GM10847 (cell line): ENCODE results near the gene ALKBH3.

ENCODE experiments used
- POLR2A ChIP-seq: IDR thresholded peaks from 2 replicates; pipeline ENCODE4 v1.6.1; 2011; ENCODE audit not compliant: insufficient read length; ENCODE audit errors: extremely low read depth

ALKBH3 gene

DNA sequence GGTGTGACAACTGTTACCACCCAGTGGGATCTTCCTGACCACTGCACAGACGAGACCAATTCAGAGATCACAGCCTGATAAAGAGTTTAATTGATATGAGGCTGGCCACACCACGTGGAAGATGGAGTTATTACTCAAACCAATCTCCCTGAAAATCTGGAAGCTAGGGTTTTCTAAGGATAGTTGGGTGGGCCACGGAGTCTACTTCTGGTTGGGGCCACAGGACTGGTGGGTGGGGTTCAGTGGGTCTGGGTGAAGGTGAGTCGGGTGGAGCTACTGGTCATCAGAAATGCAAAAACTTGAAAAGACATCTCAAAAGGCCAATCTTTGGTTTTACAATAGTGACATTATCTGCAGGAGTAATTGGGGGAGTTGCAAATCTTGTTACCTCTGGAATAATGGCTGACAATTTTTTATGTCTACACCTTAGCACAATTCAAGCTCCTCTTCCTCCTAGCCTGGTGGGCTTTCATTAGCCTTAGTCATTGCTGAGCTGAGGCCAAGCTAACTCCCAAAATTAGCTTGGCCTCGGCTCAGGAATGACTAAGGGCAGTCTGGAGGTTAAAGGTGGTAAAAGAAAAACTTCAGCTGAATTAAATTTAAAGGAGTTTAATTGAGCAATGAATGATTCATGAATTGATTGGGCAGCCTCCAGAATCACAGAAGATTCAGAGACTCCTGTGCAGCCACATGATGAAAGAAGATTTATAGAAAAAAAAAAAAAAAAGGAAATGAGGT lies 74.9 kb downstream of the ALKBH3 start:
- no peak for TF ChIP-seq POLR2A

DNA sequence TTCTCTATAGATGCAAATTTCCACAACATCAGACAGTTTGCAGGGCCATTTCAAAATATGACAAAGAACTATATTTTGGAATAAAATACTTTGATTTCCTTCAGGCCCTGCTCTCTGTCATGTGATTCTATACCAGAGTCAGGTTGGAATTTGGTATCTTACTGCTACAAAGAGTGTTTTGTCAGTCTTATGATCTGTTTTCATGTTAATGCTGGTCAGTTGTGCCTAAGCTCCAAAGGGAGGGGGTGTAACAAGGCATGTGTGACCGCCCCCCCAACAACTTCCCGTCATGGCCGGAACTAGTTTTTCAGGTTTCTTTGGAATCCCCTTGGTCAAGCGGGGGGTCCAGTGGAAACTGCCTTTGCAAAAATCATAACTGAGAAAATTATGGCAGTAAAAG lies 76.9 kb downstream of the ALKBH3 start:
- no peak for TF ChIP-seq POLR2A

DNA sequence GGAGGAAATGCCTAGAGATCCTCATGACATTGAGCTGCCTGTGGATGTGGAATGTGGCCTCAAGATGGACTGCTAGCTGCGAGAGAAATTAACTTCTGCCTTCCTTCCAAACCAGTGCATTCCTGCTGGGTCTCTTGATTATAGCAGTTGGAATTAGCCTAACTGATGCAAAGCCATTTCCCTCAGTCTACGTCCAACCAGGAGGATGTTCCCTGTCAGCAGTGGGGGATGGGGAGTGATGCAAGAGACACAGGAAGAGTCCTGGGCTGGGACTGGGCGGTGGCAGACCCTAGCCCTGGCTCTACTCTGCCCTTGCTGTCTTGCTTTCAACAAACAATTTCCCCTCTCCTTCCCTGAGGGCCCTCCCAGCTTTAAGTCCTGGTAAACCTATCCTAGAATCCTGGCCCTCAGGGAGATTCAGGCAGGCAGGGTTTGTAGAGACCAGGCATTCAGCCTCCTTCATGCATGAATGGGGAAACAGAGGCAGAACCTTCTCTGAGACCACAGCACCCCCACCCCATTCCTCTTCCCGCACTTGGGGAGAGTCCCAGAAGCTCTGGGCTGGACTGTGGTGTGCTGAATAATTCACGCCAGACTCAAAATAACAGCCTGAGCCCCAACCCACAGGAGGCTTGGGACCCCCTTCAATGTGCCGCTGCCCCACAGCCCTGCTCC lies 78.8 kb downstream of the ALKBH3 start:
- TF ChIP-seq POLR2A = no peak

DNA sequence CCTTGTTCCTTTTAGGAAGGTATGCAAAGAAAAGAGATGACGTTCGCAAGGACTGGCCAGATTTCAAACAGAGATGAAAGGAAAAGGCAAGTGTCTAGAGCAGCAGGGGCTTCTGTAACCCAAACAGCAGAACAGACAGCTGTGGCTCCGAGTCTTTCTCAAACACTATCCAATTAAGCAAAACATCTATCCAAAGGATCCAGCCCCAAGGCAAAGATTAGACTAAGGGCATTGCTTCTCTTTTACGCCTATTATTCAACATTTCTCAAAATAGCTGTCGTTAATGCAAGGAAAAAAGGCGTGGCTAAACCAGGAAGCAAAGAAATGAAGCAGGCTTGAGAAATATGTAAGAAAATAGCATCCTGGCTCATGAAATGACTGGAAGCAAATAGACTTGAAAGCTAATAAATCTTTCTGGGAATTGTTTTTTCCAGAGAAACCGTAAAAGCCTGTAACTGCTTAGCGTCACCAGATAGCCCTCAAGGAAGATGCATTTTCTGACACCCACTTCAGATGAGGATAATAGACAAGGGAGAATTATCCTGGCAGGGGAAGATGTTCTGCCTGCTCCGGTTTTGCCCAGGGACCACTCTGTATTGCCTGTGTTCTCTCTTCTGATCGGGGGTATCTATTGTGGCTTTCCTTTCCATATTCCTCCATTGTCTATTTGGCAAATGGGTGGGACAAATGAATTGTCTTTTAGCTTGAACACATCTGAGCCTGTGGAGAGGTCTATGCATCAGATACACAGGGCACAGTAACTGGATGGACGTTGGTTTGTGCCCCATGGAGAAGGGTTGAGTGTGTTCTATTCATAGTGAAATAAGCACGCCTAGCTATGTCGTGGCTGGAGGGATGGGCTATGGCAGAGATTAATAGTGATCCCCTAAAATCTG lies 82.0 kb downstream of the ALKBH3 start:
- no peak for TF ChIP-seq POLR2A

DNA sequence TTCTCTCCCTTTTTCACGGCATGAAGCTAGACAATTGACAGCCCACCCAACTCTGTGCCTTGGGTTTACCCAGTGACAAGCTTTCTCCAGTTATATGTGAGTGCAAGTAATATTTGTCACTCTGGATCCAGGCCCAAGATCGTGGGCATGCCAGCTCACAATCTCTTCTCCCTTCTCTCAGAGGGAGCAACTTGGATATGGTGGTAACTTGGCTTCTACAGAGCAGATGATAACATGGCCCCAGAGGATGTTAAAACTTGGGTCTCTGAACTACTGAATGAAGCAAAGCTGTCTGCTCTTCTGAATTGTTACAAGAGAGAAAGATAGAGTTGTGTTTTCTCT lies 82.6 kb downstream of the ALKBH3 start:
- no peak for TF ChIP-seq POLR2A

DNA sequence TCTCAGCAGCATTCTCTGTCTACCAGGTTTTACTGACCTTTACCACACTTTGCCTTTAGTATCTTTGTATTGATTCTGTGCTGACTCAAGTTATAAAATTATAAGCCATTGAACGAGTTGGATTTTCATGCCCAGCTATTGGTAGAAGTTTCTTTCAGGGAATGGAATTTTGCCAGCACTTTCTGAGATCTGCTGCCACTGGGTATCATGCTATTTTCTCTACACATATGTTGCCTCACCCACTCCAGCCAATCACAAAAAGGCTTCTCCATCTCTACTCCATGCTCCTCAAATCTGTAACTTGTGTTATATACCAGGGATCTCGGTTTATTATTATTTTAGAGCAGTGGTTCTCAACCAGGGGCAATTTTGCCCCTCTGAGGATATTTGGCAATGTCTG lies 87.0 kb downstream of the ALKBH3 start:
- no peak for TF ChIP-seq POLR2A

DNA sequence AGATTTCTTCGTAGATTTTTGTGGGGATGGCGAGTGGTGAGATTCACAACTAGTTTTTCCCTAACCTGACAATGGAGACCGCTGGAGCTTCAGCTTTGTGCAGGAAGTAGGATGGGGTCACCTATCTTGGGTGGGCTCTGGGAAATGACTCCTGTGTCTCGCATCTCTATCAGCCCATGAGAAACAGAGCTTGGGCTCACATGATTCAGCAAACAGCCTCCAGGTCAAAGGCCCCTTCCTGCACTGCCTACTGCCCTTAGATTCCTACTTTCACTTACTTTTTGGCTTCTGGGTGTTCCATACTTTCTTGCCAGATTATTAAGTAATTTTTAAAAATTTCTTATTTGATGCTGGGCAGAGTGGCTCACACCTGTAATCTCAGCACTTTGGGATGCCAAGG lies 88.1 kb downstream of the ALKBH3 start:
- no peak for TF ChIP-seq POLR2A

DNA sequence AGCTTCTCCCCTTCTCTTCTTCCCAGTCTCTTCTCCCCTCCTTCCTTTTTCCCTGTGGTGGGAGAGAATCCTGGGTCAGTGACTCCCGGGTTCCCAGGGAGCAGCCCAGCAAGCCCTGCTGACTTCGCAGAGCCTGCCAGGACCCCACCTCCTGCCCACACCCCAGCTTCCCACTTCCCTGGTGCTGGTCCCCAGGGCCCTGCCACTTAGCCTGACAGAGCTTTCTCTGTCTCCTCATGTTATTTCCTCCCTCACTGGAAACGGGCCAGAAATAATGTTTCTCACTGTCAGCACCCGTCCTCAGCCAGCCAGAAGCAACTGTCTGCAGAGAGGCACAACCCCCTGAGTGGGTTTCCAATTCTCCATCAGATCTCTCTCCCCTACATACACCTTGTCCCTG lies 88.9 kb downstream of the ALKBH3 start:
- TF ChIP-seq POLR2A = no peak
